HG03571 (cell line): ENCODE measurements around the gene SAMSN1.

Experiments
- ATAC-seq: cut with Tn5 transposase; IDR thresholded peaks from one replicate; pipeline ENCODE4 v1.9.1; 2021; ENCODE audit not compliant: unreplicated experiment

Gene SAMSN1

DNA sequence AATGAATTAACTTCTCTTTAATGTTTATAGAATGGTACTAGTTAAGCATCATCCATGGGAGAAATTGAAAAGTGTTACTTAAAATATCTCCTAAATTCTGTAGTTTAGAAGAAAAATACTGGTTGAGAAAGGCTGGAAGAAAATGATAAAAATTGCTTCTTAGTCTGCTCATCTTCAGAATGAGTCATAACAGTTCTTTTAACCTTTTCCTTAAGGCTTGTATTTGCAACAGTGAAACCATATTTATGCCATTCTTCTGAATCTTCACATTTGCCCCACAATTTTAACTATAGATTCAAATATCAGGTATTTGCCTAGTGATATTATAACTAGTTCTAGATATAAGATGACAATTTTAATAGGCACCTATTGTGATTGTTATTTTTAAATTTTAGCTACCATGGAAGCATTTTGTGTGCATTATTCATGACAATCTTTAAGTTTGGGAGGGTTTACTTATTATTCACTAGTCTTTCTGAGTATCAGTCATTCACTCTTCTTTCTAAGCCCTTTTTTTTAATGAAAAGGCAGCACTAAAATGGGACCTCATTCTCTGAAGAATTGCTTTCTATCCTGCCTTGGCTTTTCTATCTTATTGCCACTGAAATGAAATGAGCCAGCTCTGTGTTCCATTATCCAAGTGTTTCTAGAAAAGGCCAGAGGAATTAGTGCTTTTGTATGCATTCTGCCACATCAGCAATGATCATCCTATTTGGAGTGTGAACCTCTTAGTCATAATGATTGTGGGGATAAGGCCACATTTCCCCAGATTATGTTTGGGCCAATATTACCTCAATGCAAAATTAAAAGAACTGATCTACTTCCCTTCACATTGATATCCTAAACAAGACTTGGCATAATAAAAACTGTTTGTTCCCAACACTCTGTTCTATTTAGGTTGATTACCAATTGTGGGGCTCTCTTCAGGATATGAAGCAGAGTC is 58.4 kb downstream of the SAMSN1 start:
- no peak for ATAC-seq

DNA sequence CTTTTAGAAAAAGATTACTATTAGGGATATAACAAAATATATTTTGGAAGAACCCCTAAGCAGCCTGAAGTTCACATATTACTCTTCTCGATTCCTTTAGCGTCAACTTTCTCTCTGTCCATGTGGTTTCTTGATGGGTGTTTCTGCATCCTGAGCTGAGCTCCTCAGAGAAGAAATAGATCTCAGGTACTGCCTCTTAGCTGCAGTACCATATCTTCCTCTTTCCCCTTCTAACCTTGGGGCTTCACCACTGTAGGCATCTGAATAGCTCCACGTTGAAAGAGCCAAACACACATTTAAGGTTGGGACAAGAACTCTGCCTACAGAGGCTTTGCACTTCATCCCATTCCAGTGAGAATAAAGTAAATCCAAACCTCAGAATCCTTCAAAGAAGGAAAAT is 59.2 kb downstream of the SAMSN1 start:
- ATAC-seq, result no peak

DNA sequence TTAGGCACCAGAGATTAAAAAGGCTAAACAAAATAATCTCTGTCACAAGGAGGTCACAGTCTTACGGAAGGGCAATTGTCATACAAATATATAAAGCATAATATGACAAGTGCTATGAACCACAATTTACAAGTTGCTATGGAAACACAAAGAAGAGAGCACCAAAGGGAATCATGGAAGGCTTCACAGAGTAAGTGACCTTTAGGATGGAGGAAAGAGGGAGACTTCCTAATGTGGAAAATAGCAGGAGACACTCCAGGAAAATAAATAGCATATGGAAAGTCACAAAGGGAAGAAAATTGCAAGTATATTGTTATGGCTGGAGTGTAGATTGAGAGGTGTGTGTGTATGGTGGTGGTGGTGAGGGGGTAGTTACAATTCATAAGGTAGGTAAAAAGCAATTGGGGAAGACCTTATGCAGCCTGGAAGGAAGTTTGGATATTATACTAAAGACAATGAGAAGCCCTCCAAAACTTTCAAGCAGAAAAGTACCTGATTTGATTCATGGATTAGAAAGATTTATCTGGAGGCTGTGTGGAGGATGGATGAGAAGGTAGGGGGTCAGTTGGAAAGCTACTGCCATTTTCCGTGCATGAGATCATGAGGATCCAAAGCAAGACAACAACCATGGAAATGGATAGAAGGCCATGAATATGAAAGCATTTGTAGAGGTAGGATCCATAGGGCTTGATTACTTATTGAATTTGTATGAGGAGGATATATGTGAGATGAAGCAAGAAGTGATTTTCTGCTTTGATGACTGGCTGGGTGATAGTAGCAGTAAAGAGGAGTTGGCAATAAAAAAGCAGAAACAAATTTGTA is 61.7 kb downstream of the SAMSN1 start:
- no peak for ATAC-seq

DNA sequence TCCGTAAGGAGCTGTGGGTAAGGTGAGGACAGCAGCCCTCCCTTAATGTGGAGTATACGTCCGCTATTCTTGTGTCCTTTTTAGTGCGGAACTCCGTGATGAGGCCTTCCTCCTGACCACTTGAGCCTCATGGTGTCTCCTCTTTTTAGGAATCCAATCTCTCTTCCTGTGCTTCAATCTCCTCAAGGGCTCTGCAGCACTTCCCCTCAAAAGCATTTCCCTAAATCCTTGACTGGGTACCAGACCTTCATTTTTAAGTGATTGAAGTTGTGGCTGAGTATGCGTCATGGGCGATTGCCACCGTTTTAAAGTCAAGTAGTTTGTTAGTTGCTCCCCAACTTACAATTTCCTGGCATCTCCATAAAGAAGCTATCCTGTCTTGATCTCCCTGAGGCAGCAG is 62.8 kb downstream of the SAMSN1 start:
- ATAC-seq, result no peak

DNA sequence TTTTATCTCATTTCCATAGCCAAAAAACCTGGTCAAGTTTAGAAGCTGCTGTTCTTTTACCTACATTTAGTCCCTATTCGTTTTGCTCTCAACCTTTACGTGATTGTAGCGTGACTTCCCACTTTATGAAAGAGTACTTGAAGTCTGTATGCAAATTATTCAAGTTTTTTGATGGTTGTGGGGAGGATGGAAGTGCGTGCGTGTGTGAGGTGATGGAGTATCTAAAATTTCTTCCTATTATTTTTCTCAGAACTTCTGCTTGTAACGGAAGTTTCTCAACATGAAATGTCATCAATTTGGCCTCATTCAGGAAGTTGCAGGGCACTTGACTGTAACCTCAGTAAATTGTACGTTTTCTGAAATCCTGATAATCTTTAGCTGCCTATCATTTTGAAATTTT is 64.0 kb downstream of the SAMSN1 start:
- ATAC-seq, result no peak

DNA sequence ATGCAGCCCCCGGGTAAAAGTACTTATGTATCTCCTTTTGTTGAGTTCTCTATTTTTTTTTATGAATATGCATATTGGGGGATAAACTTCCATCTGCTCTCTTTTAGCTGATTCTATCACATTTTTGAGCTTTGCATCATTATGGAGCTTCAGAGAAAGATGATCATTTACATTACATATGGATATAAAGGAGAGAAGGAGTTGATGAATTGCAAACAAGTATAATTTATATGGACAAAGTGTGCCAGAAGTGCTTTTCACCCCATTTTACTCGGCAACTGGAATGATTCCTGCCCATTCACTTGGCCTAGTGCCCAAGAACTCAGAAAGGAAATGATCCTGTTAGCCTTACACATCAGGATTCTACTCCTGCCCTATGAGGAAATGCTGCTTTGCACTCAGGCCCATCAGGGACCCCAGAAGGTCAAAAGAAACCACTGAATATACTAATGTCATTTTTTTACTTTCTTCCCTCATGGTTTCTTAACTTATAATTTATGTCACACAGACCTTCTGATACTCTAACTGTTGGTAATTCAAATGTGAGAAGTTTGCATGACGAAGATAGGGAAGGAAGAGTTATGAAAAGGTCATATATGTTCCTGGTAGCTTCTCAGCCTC is 65.6 kb downstream of the SAMSN1 start:
- ATAC-seq, result no peak

DNA sequence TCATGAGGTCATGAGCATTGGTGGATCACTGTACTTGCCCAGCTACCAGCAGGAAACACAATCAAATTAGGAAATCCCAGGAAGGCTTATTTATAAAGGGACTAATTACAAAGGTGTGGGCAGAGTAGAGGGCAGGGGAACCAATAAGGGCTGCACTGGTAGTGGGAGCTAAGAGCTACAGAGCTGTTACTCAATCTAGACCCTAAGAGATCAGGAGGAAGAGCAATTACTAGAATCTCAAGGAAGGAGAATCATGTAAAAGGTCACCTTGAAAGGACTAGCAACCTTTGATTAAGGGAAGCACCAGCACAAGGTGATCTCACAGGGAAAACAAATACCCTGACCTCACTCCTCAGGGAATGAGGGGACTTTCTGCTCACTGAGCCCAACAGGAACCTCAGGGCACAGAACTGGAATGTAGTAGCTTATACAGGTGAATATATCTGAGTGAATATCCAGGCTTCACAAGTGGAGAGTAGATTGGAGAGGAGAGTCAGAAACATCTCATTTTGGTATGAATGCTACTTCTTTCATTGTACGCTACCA is 66.8 kb downstream of the SAMSN1 start:
- no peak for ATAC-seq

DNA sequence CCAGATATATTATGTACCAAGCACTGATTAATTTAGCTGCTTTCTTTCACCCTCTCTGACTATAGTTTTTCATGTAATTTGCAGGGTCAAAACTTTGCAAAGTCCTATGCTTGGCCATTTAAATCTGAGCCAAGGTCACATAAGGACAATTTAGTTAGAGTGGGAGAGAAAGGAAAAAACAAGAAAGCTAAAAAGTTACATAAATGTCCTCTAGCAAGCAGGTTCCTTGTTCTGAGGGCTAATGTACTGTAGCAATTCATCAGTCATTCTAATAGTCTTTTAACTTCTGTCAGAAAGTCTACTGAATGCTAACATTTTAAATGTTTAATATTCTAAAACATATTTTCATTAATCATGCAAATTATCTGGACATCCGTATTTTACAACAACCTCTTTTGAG is 68.3 kb downstream of the SAMSN1 start:
- ATAC-seq, result no peak

DNA sequence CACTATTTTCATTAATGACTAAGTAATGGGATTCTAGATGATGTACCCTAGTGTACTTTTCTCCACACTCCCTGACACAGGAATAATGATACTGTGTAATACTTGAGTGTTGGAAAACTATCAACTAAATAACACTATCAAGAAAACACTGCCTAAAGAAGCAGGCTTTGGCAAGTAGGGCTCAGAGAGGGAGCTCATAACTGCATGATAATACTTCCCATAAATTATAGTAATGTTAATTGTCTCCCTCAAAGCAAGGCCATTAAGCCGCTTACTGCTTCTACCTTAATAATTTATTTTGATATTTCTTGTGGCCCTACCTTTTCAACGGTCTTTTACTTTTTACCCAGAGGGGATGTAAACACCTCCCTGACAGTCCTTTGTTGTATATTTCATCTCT is 69.0 kb downstream of the SAMSN1 start:
- ATAC-seq, result no peak

DNA sequence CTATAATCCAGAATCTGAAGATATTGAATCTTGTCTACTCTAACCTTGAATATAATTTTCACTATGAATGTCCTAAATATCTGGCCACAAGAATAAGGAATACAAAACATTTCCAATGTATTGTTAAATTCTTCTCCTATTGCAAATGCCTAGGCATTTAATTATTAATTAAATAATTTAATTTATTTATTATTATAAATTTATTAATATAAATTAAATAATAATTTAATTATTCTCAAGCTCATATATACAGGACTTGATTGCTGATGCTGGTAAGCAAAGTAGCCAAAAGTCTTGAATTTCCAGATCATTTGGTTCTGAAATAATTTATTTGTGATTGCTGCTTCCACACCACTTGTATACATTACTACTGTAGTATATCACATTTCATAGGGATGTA is 71.1 kb downstream of the SAMSN1 start:
- no peak for ATAC-seq

DNA sequence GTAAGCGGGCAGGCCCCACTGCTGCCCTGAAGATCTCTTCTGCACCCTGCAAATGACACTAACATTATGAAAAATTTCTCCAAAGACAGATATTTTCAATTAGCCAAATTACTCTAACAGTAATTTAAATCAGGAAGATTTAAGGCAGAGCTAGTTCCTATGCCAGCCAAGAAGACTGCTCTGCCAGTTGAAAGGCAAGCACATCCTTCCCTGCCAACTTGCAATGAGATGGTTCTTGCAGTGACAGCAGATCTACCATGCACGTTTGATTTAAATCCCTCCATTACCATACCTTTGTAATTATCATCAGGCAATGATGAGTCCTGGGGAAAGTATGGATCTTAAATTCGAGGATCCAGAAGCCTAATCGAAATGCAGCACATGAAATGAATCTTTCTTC is 76.5 kb downstream of the SAMSN1 start:
- ATAC-seq, result no peak

DNA sequence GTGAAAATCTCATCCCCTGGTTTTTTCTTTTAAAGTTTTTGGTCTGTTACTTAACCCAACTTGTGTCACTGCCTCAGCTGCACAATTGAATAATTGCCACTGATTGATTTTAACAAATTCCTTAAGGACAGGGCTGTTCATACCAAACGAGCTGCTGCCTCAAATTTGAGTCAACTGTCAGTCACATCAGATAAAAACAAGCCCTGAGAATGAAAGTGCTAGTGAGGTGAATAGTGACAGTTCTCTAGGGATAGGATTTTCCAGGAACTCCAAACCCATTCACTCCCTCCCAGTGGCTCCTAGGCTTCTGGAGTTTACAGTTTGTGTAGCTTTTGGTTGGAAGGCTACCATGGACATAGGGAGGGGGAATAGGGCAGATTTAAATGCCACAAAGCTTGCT is 79.4 kb downstream of the SAMSN1 start:
- ATAC-seq, result no peak

DNA sequence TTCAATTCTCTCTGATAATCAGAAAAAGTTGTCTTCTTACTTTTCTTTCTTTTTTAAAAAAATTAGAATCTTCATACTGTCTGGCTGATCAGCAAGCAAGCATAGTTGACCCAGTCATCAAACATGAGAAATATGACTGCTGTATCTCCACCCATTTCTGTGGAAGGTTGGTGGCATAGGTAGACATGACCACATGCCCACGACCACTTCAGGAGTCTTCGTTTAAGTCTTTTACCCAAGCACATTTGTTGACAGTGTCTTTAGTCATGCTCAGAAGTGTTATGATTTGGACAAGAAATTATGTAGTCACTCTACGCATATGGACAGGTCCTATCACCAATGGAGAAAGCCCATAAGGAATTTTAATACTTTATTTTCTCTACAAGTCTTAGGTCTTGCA is 88.4 kb downstream of the SAMSN1 start:
- ATAC-seq, result no peak

DNA sequence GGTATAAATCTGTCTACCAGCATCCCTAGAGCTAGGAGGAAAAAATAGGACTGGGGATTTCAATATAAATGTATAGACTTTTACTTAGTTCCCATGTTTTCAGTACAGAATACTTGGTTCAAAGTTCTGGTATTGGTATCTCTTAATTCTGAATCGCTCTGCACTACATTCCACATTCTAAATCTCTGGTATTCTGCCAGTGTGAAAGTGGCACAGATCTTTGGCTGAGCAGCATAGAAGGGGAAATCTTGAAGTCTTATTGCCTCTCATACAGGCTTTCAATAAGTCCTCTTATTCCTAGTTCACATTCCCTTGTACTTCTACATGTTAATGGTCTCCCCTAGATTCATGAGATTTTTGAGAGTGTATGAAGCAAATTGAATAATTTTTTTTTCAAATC is 89.2 kb downstream of the SAMSN1 start:
- ATAC-seq, result no peak

DNA sequence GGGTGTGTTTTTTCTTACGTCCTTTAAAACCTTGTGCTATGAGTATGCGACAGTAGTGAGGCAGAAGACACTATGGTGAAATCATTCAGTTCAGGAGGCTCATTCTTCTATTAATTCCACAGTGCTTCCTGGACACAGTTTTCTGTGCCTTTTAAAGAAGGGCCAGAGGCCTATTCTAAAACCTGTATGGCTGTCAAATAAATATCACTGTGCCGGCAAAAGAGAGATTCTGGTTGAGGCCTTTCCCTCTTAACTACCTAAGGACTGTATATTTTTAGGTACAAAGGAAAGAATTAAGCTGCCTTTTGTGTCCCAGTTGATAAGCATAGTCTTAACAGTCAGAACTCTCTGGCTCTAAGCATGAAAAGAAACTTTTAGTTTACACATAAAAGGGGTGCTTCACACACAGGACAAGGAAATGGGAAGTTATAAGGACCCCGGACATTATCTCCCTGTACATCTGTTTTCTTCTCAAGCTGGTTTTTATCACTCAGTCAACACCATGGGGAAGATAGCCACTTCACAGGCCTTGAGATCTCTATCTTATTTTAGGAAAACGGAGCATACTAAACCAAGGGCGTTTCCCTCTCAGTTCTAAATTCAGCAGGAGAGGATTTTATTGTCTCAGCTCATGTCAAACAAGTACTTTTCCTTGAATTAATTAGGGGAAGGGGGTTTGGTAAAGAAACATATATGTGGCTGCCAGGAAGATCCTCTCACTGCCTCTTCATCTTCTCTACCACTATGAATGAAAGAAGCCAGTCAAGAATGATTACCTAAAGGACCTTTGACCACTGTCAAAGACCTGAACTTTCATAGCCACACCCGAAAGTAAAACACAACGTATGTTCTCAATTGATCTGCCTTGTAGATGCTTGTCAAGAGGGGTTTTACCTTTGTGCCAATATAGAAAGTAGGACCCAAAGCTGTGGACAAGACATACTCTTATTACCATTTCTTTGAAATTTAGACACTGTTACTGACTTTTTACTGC is 91.8 kb downstream of the SAMSN1 start:
- ATAC-seq, result peak; percentile 65

DNA sequence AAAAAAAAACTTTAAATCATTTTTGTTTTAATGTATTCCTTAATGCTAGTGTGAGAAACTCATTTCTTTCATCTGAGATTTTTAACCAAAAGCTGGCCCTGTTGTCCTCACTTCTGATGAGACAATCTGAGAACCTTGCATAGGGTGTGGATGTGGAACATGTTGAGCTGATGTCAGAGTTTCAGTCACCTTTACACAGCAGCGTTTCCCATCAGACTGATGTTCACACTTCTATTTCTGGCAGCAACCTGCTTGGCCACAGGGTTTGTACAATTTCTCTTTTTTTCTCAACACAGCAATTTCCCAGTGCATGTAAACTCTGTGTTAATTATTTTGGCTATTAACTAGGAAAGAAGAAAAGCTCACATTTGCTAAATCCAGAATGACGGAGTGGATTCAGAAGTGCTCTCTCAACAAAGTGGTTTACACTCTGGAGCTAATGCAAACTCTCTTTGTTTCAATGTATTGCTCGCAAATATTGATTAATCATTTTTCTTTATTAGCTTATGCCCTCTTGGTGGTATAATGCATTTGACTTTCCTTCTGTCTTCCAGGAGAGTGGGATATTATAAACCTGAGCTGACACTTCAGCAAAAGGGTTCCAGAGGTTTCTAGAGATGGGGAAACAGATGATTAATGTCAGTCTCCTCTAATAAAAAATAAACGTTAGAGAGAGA is 92.6 kb downstream of the SAMSN1 start:
- peak; percentile 79 for ATAC-seq

DNA sequence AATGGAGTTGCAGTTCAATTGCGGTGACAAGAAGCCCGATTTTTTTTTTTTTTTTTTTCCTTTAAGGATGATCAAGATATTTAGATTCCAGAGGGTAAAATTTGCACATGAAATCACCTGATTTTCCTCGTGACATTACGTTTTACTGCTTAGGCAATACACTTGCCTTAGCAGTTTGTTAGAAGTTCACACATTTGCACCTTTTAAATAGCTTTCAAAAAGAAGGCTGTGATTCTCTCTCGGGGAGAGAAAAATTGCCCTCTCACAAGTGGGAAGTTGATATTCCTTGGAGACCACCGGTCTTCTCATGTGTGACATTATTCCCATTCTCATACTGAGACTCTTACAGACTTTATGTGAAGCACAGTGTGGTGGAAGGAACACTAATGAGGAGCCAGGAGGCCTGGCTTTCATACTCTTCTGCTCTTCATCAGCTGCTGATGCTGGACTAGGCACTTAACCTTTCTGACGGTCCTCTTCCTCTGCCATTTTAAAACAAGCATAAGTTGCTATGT is 93.3 kb downstream of the SAMSN1 start:
- ATAC-seq, result peak; percentile 4

DNA sequence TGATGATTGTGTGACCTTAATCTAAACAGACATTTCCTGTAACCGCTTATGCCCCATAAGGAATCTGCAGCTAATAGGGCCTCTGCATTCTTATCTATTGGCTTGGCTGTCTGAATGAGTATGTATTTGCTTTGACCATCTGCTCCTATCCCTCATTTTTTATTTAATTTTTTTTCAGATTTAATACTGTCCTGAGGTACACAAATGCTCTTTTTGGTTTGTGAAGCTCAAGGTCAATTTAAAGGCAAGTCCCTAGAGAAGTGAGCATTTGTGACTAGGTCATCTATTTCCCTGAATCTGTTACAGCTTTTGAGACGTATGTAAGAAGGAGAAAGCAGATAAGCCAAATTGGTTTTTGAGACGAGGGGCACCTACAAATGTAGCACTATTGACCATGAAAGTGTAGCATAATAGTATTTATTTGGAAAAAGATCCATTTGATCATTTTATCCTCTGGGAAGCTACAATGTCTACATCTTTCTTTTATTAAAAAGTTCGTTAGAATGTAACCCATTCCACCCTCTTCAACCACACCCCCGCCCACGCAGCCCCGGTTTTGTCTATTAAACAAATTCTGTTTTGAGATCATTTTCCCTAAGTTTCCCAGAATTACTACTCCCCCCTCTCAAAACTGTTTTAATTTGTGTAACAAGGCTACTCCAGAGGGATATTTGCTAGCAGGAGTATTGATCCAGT is 93.9 kb downstream of the SAMSN1 start:
- ATAC-seq, result no peak

DNA sequence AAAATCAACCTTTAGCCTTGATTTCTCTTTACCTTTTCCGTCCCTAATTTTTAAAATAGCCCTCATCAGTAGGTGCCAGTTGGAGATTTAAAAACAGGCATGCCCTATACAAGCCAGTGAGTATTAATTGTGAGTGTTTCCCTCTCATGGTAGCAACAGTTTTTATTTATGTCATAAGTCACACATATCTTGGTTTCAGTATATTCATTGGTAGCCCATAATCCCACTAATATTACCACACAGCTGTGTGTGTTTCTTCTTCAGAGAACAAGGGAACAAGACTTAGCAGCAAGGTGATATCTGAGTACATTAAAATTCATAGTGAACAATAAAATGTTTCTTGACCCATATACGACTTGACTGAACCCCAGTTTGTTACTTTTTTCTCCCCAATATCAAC is 94.6 kb downstream of the SAMSN1 start:
- ATAC-seq, result no peak
